ENCODE measurements around the gene PLCH1. TPM values are rescaled to one million over a fixed set of nuclear protein-coding genes. Genes with fewer than 3 reads are reported as not detected.

PLCH1 gene
- polyA plus RNA-seq, 1 experiment = 0.06 TPM

GRCh38 chr3:155595371-155595770 lies 149.5 kb downstream of the PLCH1 start:
- no peak for DNase-seq (ENCODE audit: low read depth)
- H3K36me3 ChIP-seq (ENCODE audit: control insufficient read depth, insufficient read depth, low read length) = no peaks in the 10 kb centered on the region
- TF ChIP-seq, protein P1, sequence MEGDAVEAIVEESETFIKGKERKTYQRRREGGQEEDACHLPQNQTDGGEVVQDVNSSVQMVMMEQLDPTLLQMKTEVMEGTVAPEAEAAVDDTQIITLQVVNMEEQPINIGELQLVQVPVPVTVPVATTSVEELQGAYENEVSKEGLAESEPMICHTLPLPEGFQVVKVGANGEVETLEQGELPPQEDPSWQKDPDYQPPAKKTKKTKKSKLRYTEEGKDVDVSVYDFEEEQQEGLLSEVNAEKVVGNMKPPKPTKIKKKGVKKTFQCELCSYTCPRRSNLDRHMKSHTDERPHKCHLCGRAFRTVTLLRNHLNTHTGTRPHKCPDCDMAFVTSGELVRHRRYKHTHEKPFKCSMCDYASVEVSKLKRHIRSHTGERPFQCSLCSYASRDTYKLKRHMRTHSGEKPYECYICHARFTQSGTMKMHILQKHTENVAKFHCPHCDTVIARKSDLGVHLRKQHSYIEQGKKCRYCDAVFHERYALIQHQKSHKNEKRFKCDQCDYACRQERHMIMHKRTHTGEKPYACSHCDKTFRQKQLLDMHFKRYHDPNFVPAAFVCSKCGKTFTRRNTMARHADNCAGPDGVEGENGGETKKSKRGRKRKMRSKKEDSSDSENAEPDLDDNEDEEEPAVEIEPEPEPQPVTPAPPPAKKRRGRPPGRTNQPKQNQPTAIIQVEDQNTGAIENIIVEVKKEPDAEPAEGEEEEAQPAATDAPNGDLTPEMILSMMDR (IDR thresholded peaks at IDR 0.05; ENCODE audit: insufficient read depth, low read depth, low read length) = no peak
- POLR2A ChIA-PET = no interaction called here
- H3K27me3 ChIP-seq (ENCODE audit: control insufficient read depth, insufficient read depth, low read length) = no peaks in the 10 kb centered on the region
- H3K4me3 ChIP-seq (ENCODE audit: low read depth, low read length) = no peak overlapping the region
- CTCF ChIA-PET = interaction anchor here (0.6 kb wide), 1 partner anchor 107 kb away, joined by 3 read pairs; no protein-coding TSS in a partner anchor

DNA sequence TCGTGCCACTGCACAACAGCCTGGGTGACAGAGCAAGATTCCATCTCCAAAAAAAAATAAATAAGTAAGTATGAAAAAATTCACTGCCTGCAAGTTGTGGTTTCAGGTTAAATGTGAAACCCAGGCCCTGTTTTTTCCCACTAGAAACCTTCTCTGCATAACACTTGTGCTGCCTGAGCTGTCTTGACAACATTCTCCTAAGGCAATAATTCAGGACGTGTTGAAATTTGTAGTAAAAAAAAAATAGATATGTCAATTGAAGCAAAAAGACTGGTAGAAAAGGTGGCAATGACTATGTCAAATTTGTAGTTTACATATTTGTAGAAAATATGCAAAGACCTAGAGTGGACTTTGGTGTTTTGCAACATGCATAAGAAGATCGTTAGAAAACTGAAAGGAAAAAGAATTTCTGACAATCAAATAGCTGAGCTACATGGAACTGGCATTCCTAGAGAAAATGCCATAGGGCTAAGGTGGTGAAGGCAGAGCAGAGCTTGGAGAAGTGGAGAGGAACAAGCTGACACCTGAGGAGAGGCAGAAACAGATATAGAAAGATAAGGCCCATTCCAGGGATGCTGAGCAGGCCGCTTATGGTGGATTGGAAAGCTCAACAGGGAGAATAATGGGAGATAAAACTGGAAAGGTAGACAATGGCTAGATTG lies 150.2 kb downstream of the PLCH1 start:
- no peak overlapping the region for H3K4me3 ChIP-seq (ENCODE audit: low read depth, low read length)
- no peak for DNase-seq (ENCODE audit: low read depth)
- H3K27me3 ChIP-seq (ENCODE audit: control insufficient read depth, insufficient read depth, low read length) = no peaks in the 10 kb centered on the region
- no peaks in the 10 kb centered on the region for H3K36me3 ChIP-seq (ENCODE audit: control insufficient read depth, insufficient read depth, low read length)
- ChIA-PET POLR2A (no interaction called here), CTCF (interaction anchor here (0.6 kb wide), 2 partner anchors 108 to 204 kb away, joined by 3 read pairs; no protein-coding TSS in a partner anchor)
- TF ChIP-seq, protein P1 (IDR thresholded peaks at IDR 0.05; ENCODE audit: insufficient read depth, low read depth, low read length) = no peak

- Histone ChIP-seq H3K36me3 (ENCODE audit: control insufficient read depth, insufficient read depth, low read length) (no peaks in the 10 kb centered on the region), H3K27me3 (ENCODE audit: control insufficient read depth, insufficient read depth, low read length) (no peaks in the 10 kb centered on the region), H3K4me3 (ENCODE audit: low read depth, low read length) (no peak overlapping the region)
- ChIA-PET CTCF (no interaction called here), POLR2A (interaction anchor here (0.6 to 0.7 kb wide), 2 partner anchors 189 to 207 kb away, joined by 3 read pairs; no protein-coding TSS in a partner anchor)
- DNase-seq (ENCODE audit: low read depth) = no peak
- TF ChIP-seq, protein P1 (IDR thresholded peaks at IDR 0.05; ENCODE audit: insufficient read depth, low read depth, low read length) = no peak
Measured at GRCh38 chr3:155587581-155587980, 157.3 kb downstream of the PLCH1 start.

- ChIA-PET CTCF (no interaction called here), POLR2A (no interaction called here)
- DNase-seq (ENCODE audit: low read depth) = no peak
- TF ChIP-seq, protein P1 (IDR thresholded peaks at IDR 0.05; ENCODE audit: insufficient read depth, low read depth, low read length) = no peak
- Histone ChIP-seq H3K36me3 (ENCODE audit: control insufficient read depth, insufficient read depth, low read length) (no peaks in the 10 kb centered on the region), H3K27me3 (ENCODE audit: control insufficient read depth, insufficient read depth, low read length) (no peaks in the 10 kb centered on the region), H3K4me3 (ENCODE audit: low read depth, low read length) (no peak overlapping the region)
Measured at GRCh38 chr3:155585384-155585783, 159.5 kb downstream of the PLCH1 start.

DNA sequence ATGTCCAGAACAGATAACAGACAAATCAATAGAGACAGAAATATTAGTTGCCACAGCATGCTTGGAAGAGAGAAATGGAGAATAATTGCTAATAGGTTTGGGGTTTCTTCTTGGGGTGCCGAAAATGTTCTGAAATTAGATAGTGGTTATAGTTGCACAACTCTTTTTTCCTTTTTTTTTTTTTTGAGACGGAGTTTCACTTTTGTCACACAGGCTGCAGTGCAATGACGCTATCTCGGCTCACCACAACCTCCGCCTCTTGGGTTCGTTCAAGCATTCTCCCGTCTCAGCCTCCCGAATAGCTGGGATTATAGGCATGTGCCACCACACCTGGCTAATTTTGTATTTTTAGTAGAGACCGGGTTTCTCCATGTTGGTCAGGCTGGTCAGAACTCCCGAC lies 163.3 kb downstream of the PLCH1 start:
- ChIA-PET POLR2A (no interaction called here), CTCF (no interaction called here)
- TF ChIP-seq, protein P1 (IDR thresholded peaks at IDR 0.05; ENCODE audit: insufficient read depth, low read depth, low read length) = no peak
- Histone ChIP-seq H3K27me3 (ENCODE audit: control insufficient read depth, insufficient read depth, low read length) (no peaks in the 10 kb centered on the region), H3K36me3 (ENCODE audit: control insufficient read depth, insufficient read depth, low read length) (no peaks in the 10 kb centered on the region), H3K4me3 (ENCODE audit: low read depth, low read length) (no peak overlapping the region)
- no peak for DNase-seq (ENCODE audit: low read depth)

All from BJ (cell line).